ENCODE data around the gene GALNT9.
"Not testable (repeated sequence)": the region's sequence is repeated elsewhere in the genome, so short reads cannot be mapped to it uniquely, and the experiment has no call there.

Gene GALNT9

GRCh38 chr12:132228476-132229192 lies 100.8 kb downstream of the GALNT9 start:
- DNase-seq: no peak

DNA sequence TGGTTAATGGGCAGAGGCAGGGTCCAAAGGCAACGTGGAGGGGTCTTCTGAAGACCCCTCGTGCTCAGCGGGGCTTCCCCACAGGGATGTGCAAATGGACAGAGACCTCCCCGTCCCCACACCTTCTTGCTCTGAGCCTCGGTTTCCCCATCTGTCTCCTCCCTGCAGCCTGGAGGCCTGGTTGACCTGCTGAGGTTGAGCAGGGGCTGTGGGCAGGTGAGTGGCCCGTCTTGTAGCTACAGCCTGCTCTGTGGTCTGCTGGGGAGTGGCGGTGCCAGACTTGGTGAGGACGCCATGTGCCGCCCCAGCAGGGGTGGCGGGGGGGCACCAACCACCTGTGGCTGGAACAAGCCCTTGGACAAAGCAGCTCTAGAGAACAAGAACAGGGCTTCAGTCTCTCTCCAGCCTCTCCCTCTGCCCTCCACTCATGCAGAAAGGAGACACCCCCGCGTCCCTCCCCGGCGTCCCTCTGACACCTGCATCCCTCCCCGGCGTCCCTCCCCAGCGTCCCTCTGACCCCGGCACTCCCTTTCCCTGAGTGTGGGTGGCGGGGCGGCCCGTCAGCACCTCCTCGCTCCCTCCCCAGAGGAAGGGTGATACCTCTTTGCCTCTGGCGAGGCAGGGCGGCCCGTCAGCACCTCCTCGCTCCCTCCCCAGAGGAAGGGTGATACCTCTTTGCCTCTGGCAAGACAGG lies 101.5 kb downstream of the GALNT9 start:
- no peak for DNase-seq

GRCh38 chr12:132227118-132227517 lies 102.3 kb downstream of the GALNT9 start:
- DNase-seq: no peak

DNA sequence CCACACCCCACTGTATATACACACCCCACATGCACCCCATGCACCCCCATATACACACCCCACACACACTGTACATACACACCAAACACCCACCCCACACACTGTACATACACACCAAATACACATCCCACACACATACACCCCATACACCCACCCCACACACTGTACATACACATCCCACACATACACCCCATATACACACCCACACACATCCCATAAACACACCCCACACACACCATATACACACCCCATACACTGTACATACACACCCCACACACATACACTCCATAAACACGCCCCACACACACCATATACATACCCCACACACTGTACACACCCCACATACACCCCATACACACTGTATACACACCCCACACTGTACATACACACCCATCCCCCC lies 102.8 kb downstream of the GALNT9 start:
- no peak for DNase-seq

- no peak for DNase-seq
Observed at GRCh38 chr12:132225214-132225613, 104.2 kb downstream of the GALNT9 start.

DNA sequence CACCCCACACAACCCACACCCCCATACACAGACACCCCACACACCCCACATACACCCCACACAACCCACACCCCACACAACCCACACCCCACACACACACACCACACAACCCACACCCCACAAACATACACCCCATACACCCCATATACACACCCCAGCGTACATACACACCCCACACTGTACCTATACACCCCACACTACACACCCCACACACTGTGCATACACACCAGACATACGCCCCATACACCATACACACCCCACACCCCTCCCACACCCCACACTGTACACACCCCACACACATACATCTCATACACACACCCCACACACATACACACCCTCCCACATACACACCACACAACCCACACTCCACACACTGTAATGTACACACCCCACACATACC lies 104.9 kb downstream of the GALNT9 start:
- no peak for DNase-seq

DNA sequence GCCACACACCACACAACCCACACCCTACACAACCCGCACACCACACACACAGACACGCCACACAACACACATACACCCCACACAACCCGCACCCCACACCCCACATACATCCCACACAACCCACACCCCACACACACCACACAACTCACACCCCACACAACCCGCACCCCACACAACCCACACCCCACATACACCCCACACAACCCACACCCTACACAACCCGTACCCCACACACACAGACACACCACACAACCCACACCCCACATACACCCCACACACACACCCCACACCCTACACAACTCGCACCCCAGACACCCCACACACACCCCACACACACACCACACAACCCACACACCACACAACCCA lies 106.6 kb downstream of the GALNT9 start:
- DNase-seq: no peak

GRCh38 chr12:132222096-132222807 lies 107.1 kb downstream of the GALNT9 start:
- DNase-seq: no peak

- not testable (repeated sequence) for DNase-seq
Observed at GRCh38 chr12:132219761-132220160, 109.6 kb downstream of the GALNT9 start.

GRCh38 chr12:132219323-132219722 lies 110.1 kb downstream of the GALNT9 start:
- no peak for DNase-seq

DNA sequence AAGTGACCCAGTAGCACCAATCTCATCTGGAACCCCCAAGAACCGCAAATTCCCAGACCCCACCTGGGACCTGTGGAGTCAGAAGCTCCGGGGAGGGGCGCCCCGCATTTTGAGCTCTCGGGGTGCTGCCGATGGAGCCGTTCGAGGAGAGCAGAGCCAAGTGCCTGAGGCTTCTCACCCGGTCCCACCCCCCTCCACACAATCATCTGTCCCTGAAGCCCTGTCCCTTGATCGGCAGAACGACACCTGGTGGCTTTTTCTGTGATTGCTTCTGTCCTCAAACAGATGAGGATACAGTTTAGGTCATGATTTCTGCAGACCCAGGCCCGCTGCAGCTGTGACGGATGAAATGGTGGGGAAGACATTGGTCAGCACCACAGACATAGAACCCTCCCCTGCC lies 110.5 kb downstream of the GALNT9 start:
- peak; percentile 58 for DNase-seq

DNA sequence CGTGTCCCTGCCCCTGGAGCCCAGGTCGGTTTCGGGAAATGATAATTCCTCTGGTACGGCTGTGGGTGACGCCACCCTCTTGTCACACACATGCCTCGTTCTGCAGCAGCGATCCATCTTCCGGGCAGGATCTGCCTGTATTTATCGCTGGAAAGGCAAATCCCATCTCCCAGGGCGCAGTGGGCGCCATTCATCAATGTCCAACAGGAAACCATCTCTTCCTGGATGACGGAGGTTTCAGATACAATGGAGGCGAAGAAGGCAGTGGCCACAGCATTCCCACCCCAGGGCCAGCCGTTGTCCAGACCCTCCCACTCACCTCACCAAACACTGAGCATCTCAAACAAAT lies 110.9 kb downstream of the GALNT9 start:
- DNase-seq: no peak

GRCh38 chr12:132217800-132218526 lies 111.4 kb downstream of the GALNT9 start:
- no peak for DNase-seq

DNA sequence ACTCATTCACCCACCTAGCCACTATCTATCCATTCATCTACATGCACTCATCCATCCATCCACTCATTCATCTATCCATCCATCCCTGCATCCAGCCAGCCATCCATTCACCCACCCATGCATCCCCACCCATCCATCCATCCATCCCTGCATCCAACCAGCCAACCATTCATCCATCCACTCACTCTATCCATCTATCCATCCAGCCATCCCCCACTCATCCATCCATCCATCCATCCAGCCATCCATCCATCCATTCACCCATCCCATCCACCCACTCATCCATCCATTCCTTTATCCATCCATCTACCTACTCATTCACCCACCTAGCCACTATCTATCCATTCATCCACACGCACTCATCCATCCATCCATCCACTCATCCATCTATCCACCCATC lies 112.0 kb downstream of the GALNT9 start:
- no peak for DNase-seq

DNA sequence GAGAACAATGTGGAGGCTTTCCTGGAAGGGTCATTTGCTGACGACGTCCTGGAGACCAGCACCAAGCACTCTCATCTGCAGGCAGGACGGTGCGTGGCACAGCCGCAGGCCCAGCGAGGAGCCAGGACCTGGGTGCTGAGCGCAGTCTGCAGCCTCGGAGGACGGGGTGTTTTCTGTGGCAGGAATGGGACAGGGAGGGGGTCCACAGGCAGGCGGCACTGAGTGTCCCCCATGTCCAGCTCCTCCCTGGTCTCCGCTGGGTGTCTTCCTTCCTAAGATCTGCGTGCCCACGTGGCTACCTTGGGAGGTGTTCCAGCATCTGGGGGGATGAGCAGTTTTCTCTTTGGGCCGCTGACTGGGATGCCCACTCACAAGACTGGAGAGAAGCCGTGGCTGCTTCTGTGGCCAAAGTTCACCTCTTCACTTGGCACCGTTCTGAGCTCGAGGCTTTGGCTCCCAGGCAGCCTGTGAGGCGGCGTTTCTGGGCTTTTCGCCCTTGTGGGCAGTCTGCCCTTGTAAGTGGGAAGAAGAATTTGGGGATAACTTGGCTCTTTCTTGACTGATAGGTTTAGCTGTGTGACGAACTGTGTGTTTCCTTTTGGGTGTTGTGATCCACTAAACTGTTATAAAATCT lies 112.9 kb downstream of the GALNT9 start:
- DNase-seq: no peak

DNA sequence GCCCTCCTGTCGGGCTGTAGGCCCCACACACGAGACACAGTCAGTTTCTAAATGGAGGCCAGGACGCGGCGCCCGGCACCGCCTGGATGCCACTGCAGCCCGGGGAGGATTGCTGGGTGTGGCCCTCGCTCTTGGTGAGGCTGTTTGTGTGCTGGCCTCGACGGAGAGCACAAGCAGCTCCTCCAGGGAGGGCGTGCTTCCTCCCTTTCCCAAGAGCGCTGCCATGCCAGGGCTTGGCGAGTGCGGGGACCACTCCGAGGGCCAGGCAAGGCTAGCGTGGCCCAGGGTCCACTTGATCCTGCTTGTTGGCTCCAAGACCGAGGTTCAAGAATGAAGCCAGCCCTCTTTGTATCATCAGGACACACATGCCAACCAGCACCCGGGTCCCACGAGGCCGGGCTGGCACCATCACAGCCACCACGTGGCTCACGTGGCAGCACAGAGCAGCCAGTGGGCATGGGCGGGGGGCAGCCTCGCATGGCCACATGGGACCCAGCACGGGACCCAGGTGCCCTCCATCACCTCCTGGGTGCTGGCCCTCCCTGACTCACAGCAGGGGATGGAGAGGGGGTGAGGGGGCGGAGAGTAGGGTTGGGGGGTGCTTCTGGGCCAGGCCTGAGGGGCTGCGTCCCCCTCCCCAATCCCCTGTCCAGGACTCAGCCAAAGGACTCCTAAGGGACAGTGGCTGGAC lies 113.9 kb downstream of the GALNT9 start:
- DNase-seq: no peak

- DNase-seq: no peak
Observed at GRCh38 chr12:132214891-132215290, 114.5 kb downstream of the GALNT9 start.

GRCh38 chr12:132214161-132214476 lies 115.3 kb downstream of the GALNT9 start:
- DNase-seq: no peak

GRCh38 chr12:132213359-132214160 lies 115.8 kb downstream of the GALNT9 start:
- no peak for DNase-seq

GRCh38 chr12:132211816-132212215 lies 117.6 kb downstream of the GALNT9 start:
- no peak for DNase-seq

- DNase-seq: no peak
Observed at GRCh38 chr12:132211326-132211725, 118.1 kb downstream of the GALNT9 start.
